GM21515 (cell line): Measurements from ENCODE around the gene SPTBN1.

ENCODE experiments used
- ATAC-seq: cut with Tn5 transposase; IDR thresholded peaks from one replicate; pipeline ENCODE4 v1.9.1; 2021; ENCODE audit not compliant: unreplicated experiment

SPTBN1 gene

GRCh38 chr2:54628418-54628817, 172.3 kb downstream of the SPTBN1 start:
- no peak for ATAC-seq

GRCh38 chr2:54628957-54629356, 172.8 kb downstream of the SPTBN1 start:
- no peak for ATAC-seq

DNA sequence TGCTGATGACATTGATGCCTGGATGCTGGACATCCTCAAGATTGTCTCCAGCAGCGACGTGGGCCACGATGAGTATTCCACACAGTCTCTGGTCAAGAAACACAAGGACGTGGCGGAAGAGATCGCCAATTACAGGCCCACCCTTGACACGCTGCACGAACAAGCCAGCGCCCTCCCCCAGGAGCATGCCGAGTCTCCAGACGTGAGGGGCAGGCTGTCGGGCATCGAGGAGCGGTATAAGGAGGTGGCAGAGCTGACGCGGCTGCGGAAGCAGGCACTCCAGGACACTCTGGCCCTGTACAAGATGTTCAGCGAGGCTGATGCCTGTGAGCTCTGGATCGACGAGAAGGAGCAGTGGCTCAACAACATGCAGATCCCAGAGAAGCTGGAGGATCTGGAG, 173.3 kb downstream of the SPTBN1 start:
- no peak for ATAC-seq

GRCh38 chr2:54629914-54630857, 174.1 kb downstream of the SPTBN1 start:
- no peak for ATAC-seq

GRCh38 chr2:54630858-54631497, 174.9 kb downstream of the SPTBN1 start:
- no peak for ATAC-seq

DNA sequence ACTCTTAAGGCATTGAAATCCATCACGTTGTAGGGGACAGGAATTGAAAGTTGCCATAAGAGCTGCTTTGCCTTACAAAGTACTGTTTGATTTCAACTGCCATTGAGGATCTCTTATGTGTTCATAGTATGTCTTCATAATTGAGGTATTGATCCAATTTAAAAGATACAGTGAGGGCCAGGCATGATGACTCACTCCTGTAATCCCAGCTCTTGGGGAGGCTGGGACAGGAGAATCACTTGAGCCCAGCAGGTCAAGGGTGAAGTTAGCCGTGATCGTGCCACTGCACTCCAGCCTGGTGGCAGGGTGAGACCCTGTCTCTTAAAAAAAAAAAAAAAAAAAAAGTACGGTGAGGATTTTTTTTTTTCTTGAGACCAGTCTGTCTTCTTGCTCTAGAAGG, 175.6 kb downstream of the SPTBN1 start:
- ATAC-seq, result no peak

GRCh38 chr2:54632733-54633692, 176.9 kb downstream of the SPTBN1 start:
- no peak for ATAC-seq

DNA sequence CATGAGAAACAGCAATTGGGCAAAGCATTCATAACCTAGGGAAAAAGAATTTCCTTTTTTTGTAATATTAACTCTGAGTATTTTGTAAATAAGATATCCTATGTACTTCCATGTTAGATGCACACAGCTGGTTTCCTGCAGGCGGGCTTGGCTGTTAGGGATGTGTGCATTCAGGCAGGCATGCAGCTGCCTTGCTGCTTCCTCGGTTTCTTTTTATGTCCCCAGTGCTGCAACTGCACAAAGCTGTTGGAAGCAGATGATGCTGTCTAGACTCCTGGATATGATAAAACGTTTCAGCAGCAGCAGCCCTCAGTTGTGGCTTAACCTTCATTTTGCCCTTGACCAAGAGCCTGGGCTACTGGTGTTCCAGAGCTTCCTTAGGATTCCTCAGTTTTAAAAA, 177.9 kb downstream of the SPTBN1 start:
- no peak for ATAC-seq

DNA sequence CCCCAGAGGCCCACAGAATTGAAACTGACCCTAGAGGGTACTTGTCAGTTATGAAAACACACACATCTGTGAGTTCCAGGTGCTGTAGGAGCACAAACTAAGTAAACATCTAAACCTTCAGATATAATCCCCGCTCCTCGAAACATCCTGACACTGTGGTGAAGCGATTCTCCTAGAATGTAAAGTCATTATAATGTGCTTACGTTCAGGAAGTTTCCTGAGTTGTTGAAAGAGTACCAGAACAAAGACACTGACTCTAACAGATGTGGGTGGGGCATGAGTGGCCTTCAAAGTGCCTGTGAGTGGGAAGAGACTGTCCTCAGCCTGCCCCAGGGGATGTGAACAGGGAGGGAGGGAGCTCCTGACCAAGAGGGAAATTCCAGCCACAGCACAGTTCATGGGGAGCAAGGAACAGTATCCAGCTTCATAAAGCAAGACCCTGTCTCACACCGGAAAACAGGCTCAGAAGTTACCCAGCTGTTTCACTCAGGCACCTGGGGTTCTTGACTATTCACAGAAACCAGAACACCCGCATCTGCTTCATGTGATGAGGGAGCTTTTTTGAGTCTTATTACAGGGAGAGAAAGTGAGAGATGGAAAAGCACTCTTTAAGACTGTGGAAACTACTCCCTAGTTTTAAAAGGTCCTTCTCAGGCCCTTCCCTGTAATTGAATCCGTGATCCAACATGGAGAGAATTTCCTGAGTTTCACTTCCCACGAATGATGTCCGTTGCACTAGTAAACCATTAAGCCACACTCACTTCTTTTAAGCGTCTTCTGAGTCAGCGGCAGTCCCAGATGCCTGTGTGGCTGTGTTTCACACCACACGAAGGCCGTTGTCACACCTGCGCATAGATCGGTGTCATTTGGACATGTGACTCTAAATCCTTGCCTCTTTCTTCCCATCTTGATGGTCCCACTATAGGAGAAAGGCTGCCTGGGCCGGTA, 178.7 kb downstream of the SPTBN1 start:
- ATAC-seq, result peak; percentile 82

DNA sequence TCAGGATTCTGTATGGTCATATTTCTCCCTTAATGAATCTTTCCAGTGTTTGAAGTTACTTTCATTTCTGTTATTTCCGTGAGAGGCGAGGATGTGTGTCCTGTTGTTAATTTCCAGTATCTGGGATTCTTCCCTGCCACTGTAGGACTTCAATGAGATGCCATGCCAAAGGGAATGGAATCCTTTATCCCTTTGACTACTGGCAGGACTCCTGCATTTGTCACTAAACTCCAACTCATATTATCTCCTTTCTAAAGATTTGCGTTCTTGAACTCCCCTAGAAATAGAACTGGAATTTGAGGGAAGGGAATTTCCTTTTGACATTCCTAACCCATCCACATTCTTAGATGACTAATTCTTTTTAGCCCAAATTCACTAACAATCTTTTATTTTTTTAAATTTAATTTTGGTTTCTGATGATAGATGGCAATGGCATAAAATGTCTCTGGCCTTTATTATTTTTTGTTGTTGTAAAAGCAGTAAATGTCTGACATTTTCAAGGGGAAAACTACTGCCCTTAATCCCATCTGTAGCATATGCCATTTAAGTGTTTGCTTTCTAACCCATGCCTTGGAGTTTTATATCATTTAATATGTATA, 179.5 kb downstream of the SPTBN1 start:
- ATAC-seq, result no peak

GRCh38 chr2:54636415-54637139, 180.4 kb downstream of the SPTBN1 start:
- ATAC-seq, result no peak

- no peak for ATAC-seq
Observed at GRCh38 chr2:54638103-54638502, 182.0 kb downstream of the SPTBN1 start.

GRCh38 chr2:54638774-54639187, 182.7 kb downstream of the SPTBN1 start:
- no peak for ATAC-seq

GRCh38 chr2:54639609-54640008, 183.5 kb downstream of the SPTBN1 start:
- ATAC-seq, result no peak

- no peak for ATAC-seq
Observed at GRCh38 chr2:54640834-54641540, 184.9 kb downstream of the SPTBN1 start.

- ATAC-seq, result no peak
Observed at GRCh38 chr2:54641988-54642387, 185.9 kb downstream of the SPTBN1 start.

GRCh38 chr2:54642677-54643430, 186.7 kb downstream of the SPTBN1 start:
- ATAC-seq, result no peak

- no peak for ATAC-seq
Observed at GRCh38 chr2:54644236-54644635, 188.1 kb downstream of the SPTBN1 start.
